HG03095 (cell line): Measurements from ENCODE around the gene MMP2.
A peak's percentile ranks its signal among the peaks of the same experiment; 100 is the strongest.

Source experiments
- ATAC-seq: cut with Tn5 transposase; IDR thresholded peaks from one replicate; pipeline ENCODE4 v1.9.1; 2021; ENCODE audit warnings: moderate library complexity; ENCODE audit not compliant: unreplicated experiment

MMP2 gene

GRCh38 chr16:55468352-55468990 lies 10.5 kb upstream of the MMP2 start:
- no peak for ATAC-seq

GRCh38 chr16:55469821-55470532 lies 9.0 kb upstream of the MMP2 start:
- ATAC-seq, result no peak

- no peak for ATAC-seq
These were observed 8.2 kb upstream of the MMP2 start for GRCh38 chr16:55470533-55471371.

GRCh38 chr16:55471448-55472097 lies 7.4 kb upstream of the MMP2 start:
- peak; percentile 89 for ATAC-seq

- no peak for ATAC-seq
These were observed 5.4 kb upstream of the MMP2 start for GRCh38 chr16:55473587-55473986.

- no peak for ATAC-seq
These were observed 4.2 kb upstream of the MMP2 start for GRCh38 chr16:55474821-55475220.

- no peak for ATAC-seq
These were observed 3.1 kb upstream of the MMP2 start for GRCh38 chr16:55475919-55476318.

GRCh38 chr16:55476625-55477533 lies 2.1 kb upstream of the MMP2 start:
- no peak for ATAC-seq

GRCh38 chr16:55477736-55478135 lies 1.3 kb upstream of the MMP2 start:
- no peak for ATAC-seq

- ATAC-seq, result no peak
These were observed 587 bp downstream of the MMP2 start for GRCh38 chr16:55479430-55480140.

GRCh38 chr16:55480228-55480655 lies 1.2 kb downstream of the MMP2 start:
- ATAC-seq, result no peak

GRCh38 chr16:55481023-55481422 lies 2.0 kb downstream of the MMP2 start:
- no peak for ATAC-seq

GRCh38 chr16:55482056-55482455 lies 3.1 kb downstream of the MMP2 start:
- no peak for ATAC-seq

- ATAC-seq, result no peak
These were observed 8.2 kb downstream of the MMP2 start for GRCh38 chr16:55487048-55487803.

- ATAC-seq, result no peak
These were observed 9.3 kb downstream of the MMP2 start for GRCh38 chr16:55488306-55488705.

- ATAC-seq, result no peak
These were observed 10.3 kb downstream of the MMP2 start for GRCh38 chr16:55489119-55489955.

- no peak for ATAC-seq
These were observed 10.9 kb downstream of the MMP2 start for GRCh38 chr16:55489956-55490265.

GRCh38 chr16:55490301-55490700 lies 11.3 kb downstream of the MMP2 start:
- no peak for ATAC-seq
